Ascending aorta (tissue), 2 donors: ENCODE data around the gene SNRPD3. TPM values are rescaled to one million over a fixed set of nuclear protein-coding genes. Genes with fewer than 3 reads are reported as not detected.

Source experiments
- DNase-seq, 2 donors: peaks; one replicate each; pipeline ENCODE4 v3.0.0-alpha.2; 2019; ENCODE audit warnings: low spot score in 2 of 2
- H3K27ac ChIP-seq, 2 donors: fragments of 200-600 bp; sonication (generic); one replicate each; pipeline ENCODE4 v1.5.1; 2016 to 2017; ENCODE audit warnings: mild to moderate bottlenecking in 1 of 2
- H3K27me3 ChIP-seq: fragments of 200-600 bp; sonication (generic); one replicate; pipeline ENCODE4 v1.5.1; 2017
- H3K36me3 ChIP-seq, 2 donors: fragments of 200-600 bp; sonication (generic); one replicate each; pipeline ENCODE4 v1.5.1; 2016
- H3K4me1 ChIP-seq, 2 donors: fragments of 200-600 bp; sonication (generic); one replicate each; pipeline ENCODE4 v1.5.1; 2016 to 2017; ENCODE audit warnings: mild to moderate bottlenecking in 1 of 2
- H3K4me3 ChIP-seq, 2 donors: fragments of 200-600 bp; sonication (generic); one replicate each; pipeline ENCODE4 v1.5.1; 2016 to 2017; ENCODE audit warnings: mild to moderate bottlenecking in 1 of 2
- H3K9me3 ChIP-seq, 2 donors: fragments of 200-600 bp; sonication (generic); one replicate each; pipeline ENCODE4 v1.5.1; 2016
- intact Hi-C: fragments of 100-400 bp; cut with DNase I; formaldehyde crosslinking; loops from one replicate; pipeline ENCODE4 v1.15.1; 2023
- total RNA-seq: library from RNA; depleted of rRNA; stranded (reverse); fragments of >200 nt; gene quantifications from one replicate; pipeline ENCODE4 v1.1.0, GENCODE V29; 2016
- TF ChIP-seq, protein P1 (sequence below), 3 experiments: fragments of 200-600 bp in 2 of 3; fragments of 450-650 bp in 1 of 3; sonication (generic) in 2 of 3; IDR thresholded peaks; one replicate each; pipeline ENCODE4 v1.5.1; 2016 to 2019; ENCODE audit warnings: antibody characterized with exemption in 3 of 3, mild to moderate bottlenecking in 1 of 3, moderate library complexity in 1 of 3

The SNRPD3 gene
- total RNA-seq, 1 donor from 2014 or later, result 113 TPM

DNA sequence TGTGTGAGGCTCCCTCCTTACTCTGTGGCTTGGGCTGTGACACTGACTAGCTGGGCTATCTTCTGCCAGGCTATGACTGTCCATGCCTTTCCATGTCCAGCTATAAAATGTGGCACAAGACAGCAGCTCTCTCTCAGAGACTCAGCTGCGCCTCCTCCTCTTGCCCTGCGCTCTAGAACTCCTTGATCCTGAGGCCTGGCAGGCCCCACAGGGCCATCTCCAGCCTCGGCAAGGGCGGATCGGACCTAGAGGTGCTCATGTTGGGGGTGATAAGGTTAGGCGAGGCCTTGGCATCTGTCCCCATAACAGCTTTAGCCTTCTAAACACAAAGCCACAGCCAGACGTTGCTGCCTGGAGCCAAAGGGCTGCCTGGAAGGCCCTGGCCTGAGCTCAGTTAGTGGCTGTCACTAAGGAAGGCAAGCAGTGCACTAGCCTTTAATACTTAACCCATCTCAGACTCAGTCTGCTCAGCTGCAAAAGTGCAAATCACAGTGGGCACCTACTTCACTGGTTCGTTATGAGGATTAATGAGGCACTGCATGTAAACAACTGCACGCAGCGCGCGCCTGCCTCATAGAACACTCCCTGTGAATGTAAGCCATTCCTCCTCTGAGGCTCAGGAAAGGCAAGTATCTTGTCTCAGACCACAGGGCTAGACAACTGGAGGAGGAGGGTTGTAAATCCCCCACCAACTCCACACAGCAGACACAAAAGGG lies 2.0 kb upstream of the SNRPD3 start:
- TF ChIP-seq, protein P1, sequence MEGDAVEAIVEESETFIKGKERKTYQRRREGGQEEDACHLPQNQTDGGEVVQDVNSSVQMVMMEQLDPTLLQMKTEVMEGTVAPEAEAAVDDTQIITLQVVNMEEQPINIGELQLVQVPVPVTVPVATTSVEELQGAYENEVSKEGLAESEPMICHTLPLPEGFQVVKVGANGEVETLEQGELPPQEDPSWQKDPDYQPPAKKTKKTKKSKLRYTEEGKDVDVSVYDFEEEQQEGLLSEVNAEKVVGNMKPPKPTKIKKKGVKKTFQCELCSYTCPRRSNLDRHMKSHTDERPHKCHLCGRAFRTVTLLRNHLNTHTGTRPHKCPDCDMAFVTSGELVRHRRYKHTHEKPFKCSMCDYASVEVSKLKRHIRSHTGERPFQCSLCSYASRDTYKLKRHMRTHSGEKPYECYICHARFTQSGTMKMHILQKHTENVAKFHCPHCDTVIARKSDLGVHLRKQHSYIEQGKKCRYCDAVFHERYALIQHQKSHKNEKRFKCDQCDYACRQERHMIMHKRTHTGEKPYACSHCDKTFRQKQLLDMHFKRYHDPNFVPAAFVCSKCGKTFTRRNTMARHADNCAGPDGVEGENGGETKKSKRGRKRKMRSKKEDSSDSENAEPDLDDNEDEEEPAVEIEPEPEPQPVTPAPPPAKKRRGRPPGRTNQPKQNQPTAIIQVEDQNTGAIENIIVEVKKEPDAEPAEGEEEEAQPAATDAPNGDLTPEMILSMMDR (IDR thresholded peaks at IDR 0.05), result no peak
- Histone ChIP-seq H3K4me3 (peak overlapping the region; percentile 81 to 90), H3K9me3 (no peaks in the 10 kb centered on the region), H3K27me3 (no peaks in the 10 kb centered on the region), H3K36me3 (peaks cover 13 to 15% of the 10 kb centered on the region in 2 donors), H3K27ac (peak overlapping the region; percentile 94 to 99), H3K4me1 (peaks cover 20 to 30% of the 10 kb centered on the region in 2 donors)
- intact Hi-C loops, result loop anchor here (2.0 kb wide), 1 partner anchor 39 kb away; the partner anchor contains the start of gene LRRC75B
- DNase-seq, result no peak

DNA sequence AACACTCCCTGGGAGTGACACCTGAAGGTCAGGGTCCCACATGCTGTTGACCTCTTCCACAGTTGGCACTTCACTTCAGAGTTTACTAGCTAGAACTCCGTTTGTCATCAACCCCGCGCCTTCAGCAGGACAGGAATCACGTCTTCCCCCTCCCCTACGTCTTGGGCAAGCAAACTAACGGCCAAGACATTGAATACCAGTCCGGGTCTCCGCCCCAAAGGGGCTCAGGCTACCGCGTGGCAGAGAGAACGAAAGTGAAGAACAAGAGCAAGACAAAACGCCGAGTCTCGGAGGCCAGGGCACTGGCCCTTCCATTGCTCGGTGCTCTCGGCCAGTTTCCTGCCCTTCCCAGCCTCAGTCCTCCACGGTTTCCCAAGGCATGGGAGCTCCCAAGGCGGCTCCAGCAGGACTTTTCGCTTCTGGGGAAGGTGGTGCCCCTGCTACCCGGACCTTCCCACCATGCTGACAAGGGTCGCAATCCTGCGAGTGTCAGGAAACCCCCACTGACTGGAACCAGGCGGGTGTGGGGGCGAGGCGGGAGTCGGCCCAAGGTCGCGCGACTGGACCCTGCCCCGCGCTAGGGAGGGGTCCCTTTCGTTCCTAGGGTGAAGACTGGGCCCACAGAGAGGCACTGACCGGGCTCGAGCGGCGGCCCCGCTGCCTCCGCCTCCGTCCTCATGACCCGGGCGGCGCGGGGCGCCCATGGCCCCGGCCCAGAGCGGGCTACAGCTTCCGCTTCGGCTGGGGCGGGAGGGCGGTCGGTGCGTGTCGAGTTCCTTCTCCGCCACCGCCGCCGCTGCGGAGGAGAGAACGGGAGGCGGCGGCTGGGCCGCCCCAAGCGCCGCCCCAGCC lies 1.3 kb upstream of the SNRPD3 start, which contains the start of gene GUCD1:
Gene GUCD1 (minus strand): TSS at position 826 of the 852 bp plus-strand sequence. CDS start 147 bp downstream, at position 679.
- no peaks in the 10 kb centered on the region for H3K27me3 ChIP-seq
- TF ChIP-seq, protein P1 (IDR thresholded peaks at IDR 0.05), result no peak
- H3K27ac ChIP-seq, result peak within 1 kb of the TSS; percentile 98 to 99
- H3K4me3 ChIP-seq, result peak within 1 kb of the TSS; percentile 81 to 93
- peaks cover 20 to 31% of the 10 kb centered on the region in 2 donors for H3K4me1 ChIP-seq
- DNase-seq, result no peak
- intact Hi-C loops, result loop anchor here (1.0 to 2.0 kb wide), 2 partner anchors 9 to 38 kb away; partner anchors contain the start of gene LRRC75B
- H3K36me3 ChIP-seq, result peaks cover 15 to 20% of the 10 kb centered on the region in 2 donors
- H3K9me3 ChIP-seq, result no peaks in the 10 kb centered on the region

DNA sequence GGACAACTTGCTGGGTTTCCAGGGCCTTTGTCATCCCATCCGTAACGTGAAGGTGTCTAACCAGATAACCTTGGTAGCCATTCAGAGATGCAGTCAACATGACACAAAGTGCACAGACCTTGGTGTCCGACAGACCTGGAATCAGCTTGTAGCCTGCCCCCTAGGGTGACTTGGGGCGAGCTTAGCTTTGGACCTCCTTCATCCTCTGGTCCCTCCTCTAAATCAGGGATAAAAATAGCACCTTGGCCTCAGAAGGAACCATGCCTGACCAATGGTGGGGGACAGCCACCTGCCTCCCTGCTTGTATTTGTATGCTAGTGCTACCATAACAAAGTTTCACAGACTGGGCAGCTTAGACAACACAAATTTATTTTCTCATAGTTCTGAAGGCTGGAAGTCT lies 3.7 kb downstream of the SNRPD3 start:
- TF ChIP-seq, protein P1 (IDR thresholded peaks at IDR 0.05), result no peak
- Histone ChIP-seq H3K27ac (no peak overlapping the region), H3K4me1 (peaks cover 12 to 19% of the 10 kb centered on the region in 2 donors), H3K36me3 (peaks cover 26 to 30% of the 10 kb centered on the region in 2 donors), H3K27me3 (no peaks in the 10 kb centered on the region), H3K4me3 (no peak overlapping the region), H3K9me3 (no peaks in the 10 kb centered on the region)
- DNase-seq, result no peak
- intact Hi-C loops, result no loop called here

GRCh38 chr22:24563246-24563645 lies 7.4 kb downstream of the SNRPD3 start:
- Histone ChIP-seq H3K4me1 (peaks cover 0 to 3% of the 10 kb centered on the region in 2 donors), H3K27ac (no peak overlapping the region)
- TF ChIP-seq, protein P1 (IDR thresholded peaks at IDR 0.05), result no peak

GRCh38 chr22:24564376-24565058 lies 8.7 kb downstream of the SNRPD3 start:
- Histone ChIP-seq H3K27ac (peak overlapping the region in 1 of 2 donors; percentile 5), H3K4me1 (peaks cover 0 to 1% of the 10 kb centered on the region in 2 donors), H3K27me3 (no peaks in the 10 kb centered on the region), H3K9me3 (no peaks in the 10 kb centered on the region), H3K36me3 (peaks cover 29 to 30% of the 10 kb centered on the region in 2 donors), H3K4me3 (no peak overlapping the region)
- TF ChIP-seq, protein P1 (IDR thresholded peaks at IDR 0.05), result no peak
- no peak for DNase-seq
- intact Hi-C loops, result no loop called here

More at GRCh38 chr22:24563246-24563645, 7.4 kb downstream of the SNRPD3 start:
- no peaks in the 10 kb centered on the region for H3K9me3 ChIP-seq
- no peak for DNase-seq
- no peak overlapping the region for H3K4me3 ChIP-seq
- H3K27me3 ChIP-seq, result no peaks in the 10 kb centered on the region
- intact Hi-C loops, result no loop called here
- peaks cover 24 to 30% of the 10 kb centered on the region in 2 donors for H3K36me3 ChIP-seq
